H9 (cell line): ENCODE data around the gene ABR. TPM values are rescaled to one million over a fixed set of nuclear protein-coding genes. Genes with fewer than 3 reads are reported as not detected.

Experiments
- DNase-seq: peaks from one replicate; pipeline ENCODE4 v3.0.0-alpha.2; 2017
- H2AFZ ChIP-seq: one replicate; pipeline ENCODE4 v1.6.1; 2013; ENCODE audit warnings: mild to moderate bottlenecking, low read length, control low read depth, moderate library complexity
- H2AK5ac ChIP-seq: 2 replicates; pipeline ENCODE4 v1.6.1; 2013; ENCODE audit warnings: low read length, control low read depth, mixed read lengths; ENCODE audit not compliant: insufficient read length
- H2BK120ac ChIP-seq: one replicate; pipeline ENCODE4 v1.6.1; 2013; ENCODE audit warnings: low read depth, mild to moderate bottlenecking, low read length, control low read depth, inconsistent platforms; ENCODE audit not compliant: poor library complexity, severe bottlenecking
- H2BK12ac ChIP-seq: 2 replicates; pipeline ENCODE4 v1.6.1; 2013; ENCODE audit warnings: low read length, control low read depth, mixed read lengths, low read depth; ENCODE audit not compliant: insufficient read length
- H2BK15ac ChIP-seq: 2 replicates; pipeline ENCODE4 v1.6.1; 2013; ENCODE audit warnings: low read depth, low read length, control low read depth
- H2BK20ac ChIP-seq: one replicate; pipeline ENCODE4 v1.6.1; 2013; ENCODE audit warnings: low read depth, mild to moderate bottlenecking, low read length, control low read depth, inconsistent platforms; ENCODE audit not compliant: poor library complexity, severe bottlenecking
- H2BK5ac ChIP-seq: 2 replicates; pipeline ENCODE4 v1.6.1; 2013; ENCODE audit warnings: low read length, control low read depth, mixed read lengths; ENCODE audit not compliant: insufficient read length
- H3K14ac ChIP-seq: 2 replicates; pipeline ENCODE4 v1.6.1; 2013; ENCODE audit warnings: low read length, control low read depth; ENCODE audit not compliant: insufficient read depth
- H3K18ac ChIP-seq: 2 replicates; pipeline ENCODE4 v1.6.1; 2013; ENCODE audit warnings: low read depth, mild to moderate bottlenecking, mixed read lengths, low read length, control low read depth; ENCODE audit not compliant: insufficient read length
- H3K23ac ChIP-seq: 2 replicates; pipeline ENCODE4 v1.6.1; 2013; ENCODE audit warnings: low read length, control low read depth, mixed read lengths, low read depth; ENCODE audit not compliant: insufficient read length
- H3K23me2 ChIP-seq: 2 replicates; pipeline ENCODE4 v1.6.1; 2013; ENCODE audit warnings: low read depth, mild to moderate bottlenecking, mixed read lengths, low read length, control low read depth; ENCODE audit not compliant: insufficient read length, poor library complexity, severe bottlenecking
- H3K27ac ChIP-seq: 2 replicates; pipeline ENCODE4 v1.5.1; 2013; ENCODE audit warnings: low read length, control low read depth, mixed read lengths, low read depth; ENCODE audit not compliant: insufficient read length
- H3K27me3 ChIP-seq: 2 replicates; pipeline ENCODE4 v1.6.1; 2013; ENCODE audit warnings: low read length, control low read depth, inconsistent platforms; ENCODE audit not compliant: insufficient read depth
- H3K4ac ChIP-seq: 2 replicates; pipeline ENCODE4 v1.6.1; 2013; ENCODE audit warnings: low read depth, mild to moderate bottlenecking, control low read depth, inconsistent platforms, low read length, moderate library complexity
- H3K4me1 ChIP-seq: 2 replicates; pipeline ENCODE4 v1.6.1; 2013; ENCODE audit warnings: low read length, control low read depth, inconsistent platforms; ENCODE audit not compliant: insufficient read depth
- H3K4me2 ChIP-seq: 2 replicates; pipeline ENCODE4 v1.6.1; 2013; ENCODE audit warnings: low read length, control low read depth, mixed read lengths; ENCODE audit not compliant: insufficient read length, insufficient read depth
- H3K56ac ChIP-seq: 2 replicates; pipeline ENCODE4 v1.6.1; 2013; ENCODE audit warnings: low read depth, mild to moderate bottlenecking, mixed read lengths, low read length, control low read depth; ENCODE audit not compliant: insufficient read length
- H3K79me1 ChIP-seq: 2 replicates; pipeline ENCODE4 v1.6.1; 2013; ENCODE audit warnings: low read depth, mild to moderate bottlenecking, moderate library complexity, low read length, control low read depth, inconsistent platforms; ENCODE audit not compliant: insufficient read depth, poor library complexity, severe bottlenecking
- H3K79me2 ChIP-seq: 2 replicates; pipeline ENCODE4 v1.6.1; 2013; ENCODE audit warnings: low read length, control low read depth, inconsistent platforms; ENCODE audit not compliant: insufficient read depth
- H3K9ac ChIP-seq: 2 replicates; pipeline ENCODE4 v1.6.1; 2013; ENCODE audit warnings: low read length, control low read depth, mixed read lengths; ENCODE audit not compliant: insufficient read length; ENCODE audit errors: extremely low read depth
- H3K9me3 ChIP-seq: one replicate; pipeline ENCODE4 v1.6.1; 2013; ENCODE audit warnings: low read depth, low read length, inconsistent platforms; ENCODE audit not compliant: control insufficient read depth
- H3T11ph ChIP-seq: one replicate; pipeline ENCODE4 v1.6.1; 2013; ENCODE audit warnings: mild to moderate bottlenecking, low read length, control low read depth, inconsistent platforms
- H4K20me1 ChIP-seq: one replicate; pipeline ENCODE4 v1.6.1; 2013; ENCODE audit not compliant: control insufficient read depth, insufficient read length, insufficient read depth
- H4K5ac ChIP-seq: 2 replicates; pipeline ENCODE4 v1.6.1; 2013; ENCODE audit warnings: low read depth, mild to moderate bottlenecking, mixed read lengths, low read length, control low read depth; ENCODE audit not compliant: insufficient read length
- H4K8ac ChIP-seq: replicated peaks from 2 replicates; pipeline ENCODE4 v1.6.1; 2013; ENCODE audit warnings: low read length, control low read depth, mixed read lengths, low read depth; ENCODE audit not compliant: insufficient read length
- H4K91ac ChIP-seq: 2 replicates; pipeline ENCODE4 v1.6.1; 2013; ENCODE audit warnings: low read depth, mild to moderate bottlenecking, moderate library complexity, mixed read lengths, low read length, control low read depth; ENCODE audit not compliant: insufficient read length
- H3K27ac Mint-ChIP-seq, 3 experiments: 2 replicates in 2 of 3; 3 replicates in 1 of 3; pipeline ENCODE4 v1.8.0; 2020 to 2021; ENCODE audit warnings: mixed read lengths in 3 of 3, mild to moderate bottlenecking in 1 of 3, moderate library complexity in 1 of 3
- H3K27me3 Mint-ChIP-seq: 2 replicates; pipeline ENCODE4 v1.8.0; 2021; ENCODE audit warnings: low read depth, mild to moderate bottlenecking, moderate library complexity, mixed read lengths
- H3K36me3 Mint-ChIP-seq, 3 experiments: 2 replicates in 2 of 3; 3 replicates in 1 of 3; pipeline ENCODE4 v1.8.0; 2020 to 2021; ENCODE audit warnings: low read depth in 3 of 3, mixed read lengths in 3 of 3; ENCODE audit not compliant: insufficient read depth in 1 of 3
- H3K4me1 Mint-ChIP-seq, 2 experiments: 2 replicates each; pipeline ENCODE4 v1.8.0; 2020; ENCODE audit warnings: mixed read lengths in 2 of 2
- H3K4me3 Mint-ChIP-seq, 2 experiments: 2 replicates in 1 of 2; 3 replicates in 1 of 2; pipeline ENCODE4 v1.8.0; 2020 to 2021; ENCODE audit warnings: mild to moderate bottlenecking in 2 of 2, mixed read lengths in 2 of 2, moderate library complexity in 1 of 2
- H3K9me3 Mint-ChIP-seq, 2 experiments: 2 replicates in 1 of 2; 3 replicates in 1 of 2; pipeline ENCODE4 v1.8.0; 2020; ENCODE audit warnings: mild to moderate bottlenecking in 2 of 2, mixed read lengths in 2 of 2, moderate library complexity in 1 of 2
- WGBS: extraction: QIAGEN DNeasy Blood & Tissue Kit; methylation state at CpG from one replicate; pipeline ENCODE4 v1.1.7; 2013; ENCODE audit warnings: missing lambda C conversion rate, low lambda C conversion rate, mixed read lengths; ENCODE audit not compliant: insufficient read length; ENCODE audit errors: extremely low coverage; 5-methylcytosine and 5-hydroxymethylcytosine counted together
- total RNA-seq: library from RNA; stranded (reverse); gene quantifications from 2 replicates; pipeline ENCODE4 v1.2.1, GENCODE V29; 2021
- TF ChIP-seq, protein P1 (sequence below): fragments of 200-600 bp; sonication (generic); conservative IDR thresholded peaks from 3 replicates; pipeline ENCODE4 v1.8.0; 2021; ENCODE audit warnings: antibody characterized with exemption, mild to moderate bottlenecking

The ABR gene
- total RNA-seq, 1 experiment from 2014 or later = 34.7 TPM

DNA sequence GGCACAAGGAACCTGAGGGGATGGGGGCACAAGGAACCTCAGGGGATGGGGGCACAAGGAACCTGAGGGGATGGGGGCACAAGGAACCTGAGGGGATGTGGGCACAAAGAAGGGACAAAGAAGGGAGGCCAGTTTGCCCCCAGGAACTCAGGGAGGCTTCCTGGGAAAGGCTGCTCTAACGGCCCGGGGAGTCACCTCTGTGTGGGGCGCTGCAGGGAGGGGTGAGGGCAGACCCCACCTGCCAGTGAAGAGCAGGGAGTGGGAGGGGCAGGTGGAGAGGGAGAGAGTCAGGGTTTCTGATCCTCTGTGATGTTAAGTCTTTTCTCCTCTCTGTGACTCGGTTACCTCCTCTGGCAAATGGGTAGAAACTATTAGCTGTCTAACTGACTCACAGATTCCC is 125.1 kb downstream of the ABR start:
- no peaks in the 10 kb centered on the region for H3K9me3 ChIP-seq
- no peak overlapping the region for H2BK15ac ChIP-seq
- TF ChIP-seq, protein P1, sequence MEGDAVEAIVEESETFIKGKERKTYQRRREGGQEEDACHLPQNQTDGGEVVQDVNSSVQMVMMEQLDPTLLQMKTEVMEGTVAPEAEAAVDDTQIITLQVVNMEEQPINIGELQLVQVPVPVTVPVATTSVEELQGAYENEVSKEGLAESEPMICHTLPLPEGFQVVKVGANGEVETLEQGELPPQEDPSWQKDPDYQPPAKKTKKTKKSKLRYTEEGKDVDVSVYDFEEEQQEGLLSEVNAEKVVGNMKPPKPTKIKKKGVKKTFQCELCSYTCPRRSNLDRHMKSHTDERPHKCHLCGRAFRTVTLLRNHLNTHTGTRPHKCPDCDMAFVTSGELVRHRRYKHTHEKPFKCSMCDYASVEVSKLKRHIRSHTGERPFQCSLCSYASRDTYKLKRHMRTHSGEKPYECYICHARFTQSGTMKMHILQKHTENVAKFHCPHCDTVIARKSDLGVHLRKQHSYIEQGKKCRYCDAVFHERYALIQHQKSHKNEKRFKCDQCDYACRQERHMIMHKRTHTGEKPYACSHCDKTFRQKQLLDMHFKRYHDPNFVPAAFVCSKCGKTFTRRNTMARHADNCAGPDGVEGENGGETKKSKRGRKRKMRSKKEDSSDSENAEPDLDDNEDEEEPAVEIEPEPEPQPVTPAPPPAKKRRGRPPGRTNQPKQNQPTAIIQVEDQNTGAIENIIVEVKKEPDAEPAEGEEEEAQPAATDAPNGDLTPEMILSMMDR = no peak
- H4K5ac ChIP-seq = no peak overlapping the region
- Mint-ChIP-seq H3K4me3 (no peak overlapping the region), H3K36me3 (peaks cover 20 to 48% (median 21%) of the 10 kb centered on the region in 3 experiments), H3K27ac (no peak overlapping the region), H3K4me1 (no peaks in the 10 kb centered on the region), H3K27me3 (no peaks in the 10 kb centered on the region), H3K9me3 (peaks cover 0 to 7% of the 10 kb centered on the region in 2 experiments; a peak in 1 of 5 replicates)
- no peaks in the 10 kb centered on the region for H3K4me1 ChIP-seq
- H3K18ac ChIP-seq = no peak overlapping the region
- no peak overlapping the region for H3K56ac ChIP-seq
- no peak overlapping the region for H3K27ac ChIP-seq
- no peak overlapping the region for H2BK20ac ChIP-seq
- DNase-seq = no peak
- no peak overlapping the region for H2BK5ac ChIP-seq
- no peaks in the 10 kb centered on the region for H4K20me1 ChIP-seq
- no peak overlapping the region for H3T11ph ChIP-seq
- H4K91ac ChIP-seq = no peak overlapping the region
- no peaks in the 10 kb centered on the region for H3K79me1 ChIP-seq
- H3K4me2 ChIP-seq = no peak overlapping the region
- no peak overlapping the region for H4K8ac ChIP-seq
- no peak overlapping the region for H3K14ac ChIP-seq
- H2AFZ ChIP-seq = no peak overlapping the region
- WGBS = no CpG with 5 or more reads among the region's 4 CpGs
- H3K23me2 ChIP-seq = no peaks in the 10 kb centered on the region
- H2BK12ac ChIP-seq = no peak overlapping the region
- no peak overlapping the region for H2BK120ac ChIP-seq
- no peak overlapping the region for H2AK5ac ChIP-seq
- no peak overlapping the region for H3K9ac ChIP-seq
- no peaks in the 10 kb centered on the region for H3K79me2 ChIP-seq
- no peak overlapping the region for H3K4ac ChIP-seq
- H3K23ac ChIP-seq = no peak overlapping the region
- H3K27me3 ChIP-seq = no peaks in the 10 kb centered on the region
